ENCODE results near the gene CDKN1C. TPM values are rescaled to one million over a fixed set of nuclear protein-coding genes. Genes with fewer than 3 reads are reported as not detected.

CDKN1C gene
- polyA plus RNA-seq, 1 donor from 2014 or later, result 36.7 TPM

DNA sequence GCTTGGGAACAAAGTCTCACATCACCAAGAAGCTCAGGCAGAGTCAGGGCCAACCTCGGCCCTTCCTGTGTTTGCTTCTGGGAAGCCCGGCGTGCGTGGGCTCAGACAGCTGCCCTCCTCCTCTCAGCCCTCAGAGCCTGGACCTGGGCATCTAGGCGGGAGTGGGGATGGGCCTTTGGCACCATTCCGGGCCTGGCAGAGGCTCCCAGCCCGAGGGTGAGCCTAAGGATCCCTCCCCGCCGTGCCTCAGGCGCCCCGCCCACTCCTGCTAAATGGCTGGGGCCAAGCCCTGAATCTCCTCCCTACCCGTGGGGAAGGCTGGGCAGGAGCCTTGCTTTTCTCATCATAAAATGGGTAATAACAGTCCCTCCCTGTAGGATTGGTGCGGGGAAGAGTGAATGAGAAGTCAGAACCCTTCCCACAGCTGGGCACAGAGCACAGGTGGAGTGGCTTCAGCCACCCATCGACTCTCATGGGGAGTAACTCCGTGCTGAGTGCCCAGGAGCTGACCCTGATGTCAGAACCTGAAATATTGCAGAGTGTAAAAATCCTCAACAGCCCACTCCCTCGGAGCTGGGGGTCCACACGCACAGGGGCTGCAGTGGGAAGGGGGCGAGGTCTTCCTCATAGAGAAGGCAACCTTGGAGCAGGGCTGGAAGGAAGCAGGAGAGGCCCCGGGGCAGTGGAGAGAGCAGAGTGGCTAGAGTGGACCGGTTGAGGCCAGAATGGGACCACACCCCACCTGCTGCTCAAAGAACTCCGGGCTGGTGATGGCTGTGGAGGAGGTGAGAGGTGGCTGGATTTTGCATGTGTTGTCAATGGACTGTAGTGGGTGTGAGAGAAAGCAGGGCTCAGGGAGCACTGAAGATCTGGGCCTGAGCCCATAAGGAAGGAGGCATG lies 18.8 kb upstream of the CDKN1C start:
- Histone ChIP-seq H3K27me3 (ENCODE audit: insufficient read depth, low read depth, low read length) (peaks cover 16% of the 10 kb centered on the region), H3K9me2 (ENCODE audit: insufficient read depth, low read length) (no peaks in the 10 kb centered on the region), H3K27ac (ENCODE audit: low read length) (no peak overlapping the region), H3K9me3 (ENCODE audit: low read length) (no peaks in the 10 kb centered on the region), H3K79me2 (replicated peaks; ENCODE audit: insufficient read depth, low read length) (no peaks in the 10 kb centered on the region), H4K20me1 (ENCODE audit: insufficient read depth) (no peaks in the 10 kb centered on the region), H2AFZ (ENCODE audit: low read depth, low read length) (no peak overlapping the region), H3F3A (ENCODE audit: insufficient read depth, low read length, poor library complexity, severe bottlenecking) (no peaks in the 10 kb centered on the region), H3K9ac (ENCODE audit: low read length) (no peak overlapping the region), H3K36me3 (ENCODE audit: insufficient read depth, low read length) (no peaks in the 10 kb centered on the region), H3K4me2 (ENCODE audit: low read length) (no peak overlapping the region), H3K4me3 (ENCODE audit: low read length) (no peak overlapping the region)
- no peak for TF ChIP-seq EP300 (conservative IDR thresholded peaks at IDR 0.05; ENCODE audit: poor library complexity, severe bottlenecking)
- TF ChIP-seq MXI1 (conservative IDR thresholded peaks at IDR 0.05; ENCODE audit: poor library complexity, severe bottlenecking), result no peak
- TF ChIP-seq SMC3 (conservative IDR thresholded peaks at IDR 0.05; ENCODE audit: poor library complexity), result no peak
- TF ChIP-seq POLR2AphosphoS5 (IDR thresholded peaks at IDR 0.05), result no peak
- TF ChIP-seq, protein P1, sequence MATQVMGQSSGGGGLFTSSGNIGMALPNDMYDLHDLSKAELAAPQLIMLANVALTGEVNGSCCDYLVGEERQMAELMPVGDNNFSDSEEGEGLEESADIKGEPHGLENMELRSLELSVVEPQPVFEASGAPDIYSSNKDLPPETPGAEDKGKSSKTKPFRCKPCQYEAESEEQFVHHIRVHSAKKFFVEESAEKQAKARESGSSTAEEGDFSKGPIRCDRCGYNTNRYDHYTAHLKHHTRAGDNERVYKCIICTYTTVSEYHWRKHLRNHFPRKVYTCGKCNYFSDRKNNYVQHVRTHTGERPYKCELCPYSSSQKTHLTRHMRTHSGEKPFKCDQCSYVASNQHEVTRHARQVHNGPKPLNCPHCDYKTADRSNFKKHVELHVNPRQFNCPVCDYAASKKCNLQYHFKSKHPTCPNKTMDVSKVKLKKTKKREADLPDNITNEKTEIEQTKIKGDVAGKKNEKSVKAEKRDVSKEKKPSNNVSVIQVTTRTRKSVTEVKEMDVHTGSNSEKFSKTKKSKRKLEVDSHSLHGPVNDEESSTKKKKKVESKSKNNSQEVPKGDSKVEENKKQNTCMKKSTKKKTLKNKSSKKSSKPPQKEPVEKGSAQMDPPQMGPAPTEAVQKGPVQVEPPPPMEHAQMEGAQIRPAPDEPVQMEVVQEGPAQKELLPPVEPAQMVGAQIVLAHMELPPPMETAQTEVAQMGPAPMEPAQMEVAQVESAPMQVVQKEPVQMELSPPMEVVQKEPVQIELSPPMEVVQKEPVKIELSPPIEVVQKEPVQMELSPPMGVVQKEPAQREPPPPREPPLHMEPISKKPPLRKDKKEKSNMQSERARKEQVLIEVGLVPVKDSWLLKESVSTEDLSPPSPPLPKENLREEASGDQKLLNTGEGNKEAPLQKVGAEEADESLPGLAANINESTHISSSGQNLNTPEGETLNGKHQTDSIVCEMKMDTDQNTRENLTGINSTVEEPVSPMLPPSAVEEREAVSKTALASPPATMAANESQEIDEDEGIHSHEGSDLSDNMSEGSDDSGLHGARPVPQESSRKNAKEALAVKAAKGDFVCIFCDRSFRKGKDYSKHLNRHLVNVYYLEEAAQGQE (IDR thresholded peaks at IDR 0.05; ENCODE audit: borderline replicate concordance), result no peak
- TF ChIP-seq RAD21 (conservative IDR thresholded peaks at IDR 0.05), result no peak
- TF ChIP-seq TAF1 (IDR thresholded peaks at IDR 0.05; ENCODE audit: low read depth), result no peak
- TF ChIP-seq, protein P2, sequence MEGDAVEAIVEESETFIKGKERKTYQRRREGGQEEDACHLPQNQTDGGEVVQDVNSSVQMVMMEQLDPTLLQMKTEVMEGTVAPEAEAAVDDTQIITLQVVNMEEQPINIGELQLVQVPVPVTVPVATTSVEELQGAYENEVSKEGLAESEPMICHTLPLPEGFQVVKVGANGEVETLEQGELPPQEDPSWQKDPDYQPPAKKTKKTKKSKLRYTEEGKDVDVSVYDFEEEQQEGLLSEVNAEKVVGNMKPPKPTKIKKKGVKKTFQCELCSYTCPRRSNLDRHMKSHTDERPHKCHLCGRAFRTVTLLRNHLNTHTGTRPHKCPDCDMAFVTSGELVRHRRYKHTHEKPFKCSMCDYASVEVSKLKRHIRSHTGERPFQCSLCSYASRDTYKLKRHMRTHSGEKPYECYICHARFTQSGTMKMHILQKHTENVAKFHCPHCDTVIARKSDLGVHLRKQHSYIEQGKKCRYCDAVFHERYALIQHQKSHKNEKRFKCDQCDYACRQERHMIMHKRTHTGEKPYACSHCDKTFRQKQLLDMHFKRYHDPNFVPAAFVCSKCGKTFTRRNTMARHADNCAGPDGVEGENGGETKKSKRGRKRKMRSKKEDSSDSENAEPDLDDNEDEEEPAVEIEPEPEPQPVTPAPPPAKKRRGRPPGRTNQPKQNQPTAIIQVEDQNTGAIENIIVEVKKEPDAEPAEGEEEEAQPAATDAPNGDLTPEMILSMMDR (IDR thresholded peaks at IDR 0.05; ENCODE audit: poor library complexity, severe bottlenecking), result no peak
- TF ChIP-seq EZH2 (IDR thresholded peaks at IDR 0.05; ENCODE audit: borderline replicate concordance, insufficient read depth, low read length, poor library complexity, severe bottlenecking), result no peak

DNA sequence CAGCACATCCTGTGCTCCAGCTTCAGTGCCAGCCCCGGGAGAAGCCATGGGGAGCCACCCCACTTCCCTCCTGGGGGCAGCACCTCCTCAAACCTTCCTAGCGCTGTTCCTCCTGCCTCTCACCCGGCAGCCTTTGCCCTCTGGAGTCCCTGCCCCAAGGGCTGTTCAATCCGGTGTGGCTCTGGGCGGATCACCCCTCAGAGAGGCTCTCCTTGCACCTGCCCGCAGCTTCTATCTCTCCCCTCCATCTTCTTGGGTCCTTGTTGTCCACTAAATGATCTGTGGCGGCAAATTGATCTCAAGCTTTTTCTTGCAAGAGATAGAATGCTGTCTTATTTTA lies 18.1 kb upstream of the CDKN1C start:
- H4K20me1 ChIP-seq (ENCODE audit: insufficient read depth), result no peaks in the 10 kb centered on the region
- TF ChIP-seq, protein P1 (IDR thresholded peaks at IDR 0.05; ENCODE audit: borderline replicate concordance), result no peak
- TF ChIP-seq POLR2AphosphoS5 (IDR thresholded peaks at IDR 0.05) (no peak), EZH2 (IDR thresholded peaks at IDR 0.05; ENCODE audit: borderline replicate concordance, insufficient read depth, low read length, poor library complexity, severe bottlenecking) (no peak)
- no peak overlapping the region for H3K4me3 ChIP-seq (ENCODE audit: low read length)
- H2AFZ ChIP-seq (ENCODE audit: low read depth, low read length), result no peak overlapping the region
- peaks cover 16% of the 10 kb centered on the region for H3K27me3 ChIP-seq (ENCODE audit: insufficient read depth, low read depth, low read length)
- no peak overlapping the region for H3K4me2 ChIP-seq (ENCODE audit: low read length)
- no peak overlapping the region for H3K27ac ChIP-seq (ENCODE audit: low read length)
- H3K9ac ChIP-seq (ENCODE audit: low read length), result no peak overlapping the region
- H3K79me2 ChIP-seq (replicated peaks; ENCODE audit: insufficient read depth, low read length), result no peaks in the 10 kb centered on the region
- no peaks in the 10 kb centered on the region for H3K36me3 ChIP-seq (ENCODE audit: insufficient read depth, low read length)
- H3K9me3 ChIP-seq (ENCODE audit: low read length), result no peaks in the 10 kb centered on the region
- no peaks in the 10 kb centered on the region for H3K9me2 ChIP-seq (ENCODE audit: insufficient read depth, low read length)
- H3F3A ChIP-seq (ENCODE audit: insufficient read depth, low read length, poor library complexity, severe bottlenecking), result no peaks in the 10 kb centered on the region

Data from neural cell (in vitro differentiated cells).